HCEC 1CT (cell line): ENCODE results near the gene F8.
"Not testable (repeated sequence)": the region's sequence is repeated elsewhere in the genome, so short reads cannot be mapped to it uniquely, and the experiment has no call there.

ENCODE experiments used
- DNase-seq: peaks from one replicate; pipeline ENCODE4 v3.0.0-alpha.2; 2017

The F8 gene

DNA sequence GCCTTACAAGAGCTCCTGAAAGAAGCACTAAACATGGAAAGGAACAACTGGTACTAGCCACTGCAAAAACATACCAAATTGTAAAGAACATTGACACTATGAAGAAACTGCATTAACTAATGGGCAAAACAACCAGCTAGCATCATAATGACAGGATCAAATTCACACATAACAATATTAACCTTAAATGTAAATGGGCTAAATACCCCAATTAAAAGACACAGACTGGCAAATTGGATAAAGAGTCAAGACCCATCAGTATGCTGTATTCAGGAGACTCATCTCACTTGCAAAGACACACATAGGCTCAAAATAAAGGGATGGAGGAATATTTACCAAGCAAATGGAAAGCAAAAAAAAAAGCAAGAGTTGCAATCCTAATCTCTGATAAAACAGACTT lies 154.0 kb downstream of the F8 start:
- DNase-seq = not testable (repeated sequence)

DNA sequence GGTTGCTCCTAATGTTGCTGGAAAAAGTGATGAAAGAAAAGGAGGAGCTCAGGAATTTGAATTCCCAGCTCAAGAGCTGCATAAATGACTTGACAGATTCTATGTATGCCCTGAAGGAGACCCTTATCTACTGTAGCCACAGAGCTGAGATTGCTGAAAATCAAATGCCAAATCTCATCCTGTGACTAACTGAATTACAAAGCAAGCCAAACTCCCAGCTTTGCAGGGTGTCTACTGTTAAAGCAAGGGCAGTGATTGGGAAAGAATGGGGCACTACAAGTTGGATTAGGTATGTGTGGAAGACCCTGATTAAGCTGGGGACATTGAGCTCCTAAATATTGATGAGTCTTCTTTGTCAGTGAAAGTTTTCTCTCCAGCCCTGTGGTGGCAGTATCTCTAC lies 167.3 kb downstream of the F8 start:
- no peak for DNase-seq

GRCh38 chrX:154850957-154851611 lies 171.4 kb downstream of the F8 start:
- no peak for DNase-seq

DNA sequence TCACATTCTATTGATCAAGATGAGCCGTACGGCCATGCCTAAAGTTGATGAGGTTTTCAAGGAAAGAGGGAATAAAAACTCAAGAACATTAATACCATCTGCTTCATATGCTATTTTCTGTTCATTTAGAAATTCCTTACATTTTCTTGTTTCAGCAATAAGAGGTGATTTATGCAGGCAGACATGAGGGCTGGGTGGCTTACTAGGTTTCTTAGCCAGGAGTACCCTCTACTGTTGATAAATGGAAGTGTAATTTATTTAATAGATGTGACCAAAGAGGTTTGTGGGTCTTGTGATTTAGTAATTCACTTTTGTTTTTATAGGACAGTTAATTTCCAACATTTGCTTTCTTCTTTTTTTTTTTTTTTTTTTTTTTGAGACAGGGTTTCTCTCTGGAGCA lies 181.7 kb downstream of the F8 start:
- peak; percentile 60 for DNase-seq

DNA sequence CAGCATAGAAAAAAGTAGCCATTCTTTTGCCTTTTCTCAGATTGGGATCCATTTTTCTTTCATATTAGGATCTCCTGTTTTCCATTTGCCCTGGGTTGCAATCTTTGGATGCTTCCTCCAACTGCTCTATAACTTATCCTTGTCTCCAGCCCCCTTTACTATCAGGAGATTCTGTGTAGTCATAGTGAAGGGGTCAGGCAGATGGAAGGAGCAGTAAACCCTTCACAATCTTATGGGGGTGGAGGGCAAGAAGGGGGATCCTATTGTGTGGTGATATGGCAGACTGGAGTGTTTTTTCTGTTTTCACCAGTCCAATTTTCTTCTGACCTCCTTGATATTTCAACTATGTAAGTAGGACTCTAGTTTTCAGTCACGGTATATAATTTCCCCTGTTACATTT lies 186.4 kb downstream of the F8 start:
- DNase-seq = no peak

DNA sequence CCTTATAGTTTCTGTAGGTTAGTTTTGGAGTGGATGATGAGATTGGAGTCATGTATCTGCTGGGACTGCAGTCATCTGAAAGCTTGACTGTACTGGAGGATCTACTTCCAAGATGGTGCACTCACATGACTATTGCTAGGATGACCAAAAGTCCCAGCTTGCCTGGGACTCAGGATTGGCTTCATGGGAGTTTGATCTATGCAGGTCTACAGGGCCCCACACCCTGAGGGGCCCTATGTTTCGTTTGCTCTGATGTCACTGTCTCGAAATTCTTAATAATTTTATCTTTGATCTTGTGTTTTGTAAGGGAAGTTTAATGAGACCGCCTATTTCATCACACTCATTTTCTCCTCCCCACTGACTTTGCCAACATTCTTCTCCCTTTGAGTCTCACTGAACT lies 188.0 kb downstream of the F8 start, which contains the start of gene SMIM9:
Gene SMIM9 (minus strand): TSS at position 101 of the 400 bp plus-strand sequence. CDS start 3,806 bp downstream, outside the sequence.
- no peak for DNase-seq

DNA sequence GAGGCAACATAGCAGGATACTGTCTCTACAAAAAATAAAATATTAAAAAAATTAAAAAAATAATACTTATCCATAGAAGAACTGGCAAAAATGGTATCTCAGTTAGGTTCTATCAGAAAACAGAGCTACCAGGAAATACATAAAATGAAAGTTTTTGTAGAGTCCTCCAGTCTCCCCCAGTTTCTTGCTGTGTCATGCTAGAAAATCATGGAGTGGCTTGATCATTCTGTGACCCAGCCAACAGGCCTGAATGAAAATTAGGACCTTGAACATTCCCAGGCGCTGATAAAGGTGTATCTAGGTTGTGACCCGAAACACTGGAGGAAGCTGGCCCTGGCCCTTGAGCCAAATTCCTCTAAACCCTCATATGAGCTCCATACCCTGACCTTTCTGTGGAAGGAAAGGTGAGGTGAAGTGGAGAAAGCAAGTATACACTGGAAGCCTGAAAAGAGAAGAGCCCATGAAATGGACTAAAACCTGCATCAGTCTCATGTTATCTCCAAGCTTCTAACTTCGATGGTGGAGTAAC lies 188.7 kb downstream of the F8 start:
- DNase-seq = no peak

DNA sequence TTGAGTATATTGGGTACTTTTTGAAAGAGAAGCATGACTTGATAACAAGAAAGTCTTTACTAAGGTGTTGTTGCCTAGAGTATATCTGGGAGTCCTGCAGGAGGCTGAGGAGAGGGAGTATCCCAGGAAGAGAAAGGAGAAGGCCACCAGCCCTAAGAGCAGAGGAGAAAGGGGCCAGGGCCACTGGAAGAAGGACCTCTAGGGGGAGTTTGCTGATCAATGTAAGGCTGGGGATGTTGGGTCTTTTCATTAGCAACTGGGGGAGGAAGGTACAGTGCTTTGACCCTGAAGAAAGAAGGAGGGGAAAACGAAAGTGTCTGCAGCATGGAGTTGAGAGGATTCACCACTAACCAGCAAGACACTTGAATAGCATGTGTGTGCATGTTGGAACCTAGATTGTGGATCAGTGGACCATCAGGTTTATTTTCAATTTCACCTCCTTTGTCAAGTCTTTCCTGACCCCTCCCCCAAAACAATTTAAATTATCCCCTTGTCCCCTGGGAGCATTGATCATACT lies 192.5 kb downstream of the F8 start:
- DNase-seq = no peak

GRCh38 chrX:154829134-154829533 lies 193.4 kb downstream of the F8 start:
- no peak for DNase-seq

GRCh38 chrX:154828016-154828408 lies 194.5 kb downstream of the F8 start:
- DNase-seq = no peak

- no peak for DNase-seq
Observed at GRCh38 chrX:154827194-154828015, 195.1 kb downstream of the F8 start.

GRCh38 chrX:154825586-154825985 lies 196.9 kb downstream of the F8 start:
- not testable (repeated sequence) for DNase-seq

DNA sequence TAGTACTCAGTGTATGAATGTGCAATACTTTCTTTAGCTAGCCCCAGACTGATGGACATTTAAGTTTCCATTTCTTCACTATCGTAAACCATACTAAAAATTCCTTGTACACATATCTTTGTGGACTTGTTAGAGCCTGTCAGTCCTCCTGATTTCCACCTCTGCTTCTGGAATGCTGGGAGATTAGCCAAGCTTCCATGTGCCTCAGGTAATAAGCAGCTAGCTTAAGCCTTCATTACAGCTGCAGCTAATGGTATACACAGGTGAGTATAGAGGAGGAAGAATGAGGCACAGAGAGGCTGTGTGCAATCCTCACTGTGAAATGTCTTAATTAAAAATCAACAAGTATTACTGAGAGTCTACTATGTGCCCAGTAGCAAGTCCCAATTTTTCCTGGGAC lies 197.9 kb downstream of the F8 start:
- no peak for DNase-seq

DNA sequence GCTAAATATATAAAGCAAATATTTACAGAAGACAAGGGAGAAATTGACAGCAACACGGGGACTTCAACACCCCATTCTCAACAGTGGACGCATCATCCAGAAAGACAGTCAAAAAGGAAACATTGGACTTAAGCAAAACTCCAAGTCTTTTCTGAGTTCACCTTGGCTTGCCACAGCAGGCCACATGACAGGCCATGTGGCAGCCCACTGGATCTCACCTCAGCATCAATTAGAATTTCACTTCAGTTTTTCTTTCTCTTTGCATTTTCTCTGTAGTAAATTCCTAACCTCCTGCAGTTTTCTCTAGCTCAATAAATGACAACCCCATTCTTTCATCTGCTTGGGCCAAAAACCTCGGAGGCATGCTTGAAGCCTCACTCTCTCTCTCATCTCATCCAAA lies 200.5 kb downstream of the F8 start:
- no peak for DNase-seq

DNA sequence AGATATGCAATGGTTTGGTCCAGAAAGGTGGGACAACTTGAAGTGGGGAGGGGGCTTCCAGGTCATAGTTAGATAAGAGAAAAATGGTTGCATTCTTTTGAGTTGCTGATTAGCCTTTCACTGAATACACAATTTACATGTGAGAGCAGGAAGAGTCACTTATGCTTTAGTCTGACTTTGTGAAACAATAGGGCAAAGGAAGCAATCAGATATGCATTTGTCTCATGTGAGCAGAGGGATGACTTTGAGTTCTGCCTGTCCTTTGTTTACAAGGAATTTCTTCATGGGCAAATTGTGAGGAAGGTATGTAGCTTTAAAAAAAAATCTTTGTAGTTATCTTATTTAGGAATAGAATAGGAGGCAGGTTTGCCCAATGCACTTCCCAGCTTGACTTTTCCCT lies 201.0 kb downstream of the F8 start:
- no peak for DNase-seq

GRCh38 chrX:154819771-154820341 lies 202.7 kb downstream of the F8 start:
- no peak for DNase-seq

DNA sequence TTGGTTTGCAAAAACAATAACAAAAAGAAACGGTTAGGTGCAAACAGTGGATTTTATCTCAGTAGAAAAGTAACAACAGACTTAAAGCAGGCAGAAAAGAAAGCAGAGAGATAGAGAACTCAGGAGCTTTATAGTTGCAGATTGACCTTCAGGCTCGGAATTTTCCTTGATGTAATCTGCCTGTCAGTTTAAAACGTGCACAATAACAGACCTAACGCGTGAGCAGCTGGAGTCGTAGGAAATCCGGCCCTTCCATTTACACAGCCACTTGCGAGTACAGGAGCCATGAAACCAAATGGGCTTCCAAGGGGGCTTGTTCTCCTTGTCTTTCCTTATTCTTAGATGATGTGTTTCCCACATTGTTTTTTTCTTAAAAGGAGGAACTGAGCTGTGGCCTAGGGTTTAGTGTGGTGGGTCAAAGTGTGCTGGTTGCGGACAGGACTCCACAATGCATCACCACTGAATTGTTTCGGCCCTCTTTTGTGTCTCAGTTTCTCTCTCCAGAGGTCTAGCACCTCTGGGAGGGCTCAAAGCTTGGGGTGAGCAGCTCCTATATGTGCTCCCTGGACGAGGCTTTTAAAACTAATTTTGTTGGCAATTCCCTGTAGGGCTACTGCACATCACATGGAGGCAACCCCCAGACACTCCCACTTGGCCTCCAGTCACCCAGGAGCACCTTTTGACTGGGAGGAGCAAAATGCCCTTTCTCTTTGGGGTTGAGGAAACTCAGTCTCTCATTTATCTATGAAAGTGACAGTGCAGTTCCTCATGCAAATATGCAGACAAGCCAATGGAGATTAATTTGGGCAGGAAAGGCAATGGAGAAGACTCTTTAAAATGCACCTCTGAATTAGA lies 203.4 kb downstream of the F8 start:
- DNase-seq = no peak

DNA sequence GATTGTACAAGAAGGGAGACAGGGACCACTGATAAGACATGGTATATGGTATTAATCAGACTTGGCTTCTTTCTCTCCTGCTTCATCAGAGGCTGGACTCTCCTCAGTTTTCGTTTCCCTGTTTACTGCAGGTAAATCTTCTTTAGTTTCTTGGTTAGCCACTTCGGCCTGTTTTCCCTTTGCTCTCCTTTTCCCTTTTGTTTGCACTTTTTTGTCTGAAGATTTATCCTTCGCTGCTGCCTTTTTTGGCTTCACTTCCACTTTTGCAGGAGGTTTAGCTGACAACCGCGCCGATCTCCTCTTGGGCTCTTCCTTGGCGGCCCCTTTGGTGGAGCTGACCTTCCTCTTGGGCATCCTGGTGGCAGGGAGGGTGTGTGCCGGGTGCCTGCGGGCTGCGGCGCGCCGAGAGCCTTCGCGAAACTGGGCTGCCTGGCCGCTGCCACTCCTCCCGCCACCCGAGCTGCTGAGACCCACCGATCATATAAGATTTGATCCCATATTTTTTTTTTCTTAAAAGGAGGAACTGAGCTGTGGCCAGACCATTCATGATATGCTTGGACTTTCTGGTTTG lies 205.4 kb downstream of the F8 start:
- not testable (repeated sequence) for DNase-seq

GRCh38 chrX:154816326-154816898 lies 206.1 kb downstream of the F8 start:
- DNase-seq = not testable (repeated sequence)

- DNase-seq = no peak
Observed at GRCh38 chrX:154815274-154815818, 207.2 kb downstream of the F8 start.

DNA sequence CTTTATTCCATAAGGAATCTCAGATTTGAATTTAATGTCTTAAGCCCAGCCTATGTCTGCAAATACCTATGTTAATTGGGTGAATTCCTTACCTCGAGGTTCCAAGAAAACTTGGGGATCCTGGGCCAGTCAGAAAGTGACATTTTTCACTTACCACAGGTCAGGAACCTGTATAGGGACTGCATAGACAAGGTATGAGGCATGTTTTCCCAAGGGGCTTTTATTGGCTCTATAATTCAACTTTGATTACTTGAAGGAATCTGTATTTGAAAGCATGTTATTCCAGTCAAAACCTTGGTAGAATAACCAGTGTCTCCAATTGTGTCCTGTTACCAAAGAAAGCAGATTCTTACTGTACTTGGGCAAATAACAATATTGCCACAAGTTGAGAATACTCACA lies 208.7 kb downstream of the F8 start:
- DNase-seq = no peak
